ENCODE data around the gene HACD2. TPM values are rescaled to one million over a fixed set of nuclear protein-coding genes. Genes with fewer than 3 reads are reported as not detected.

The HACD2 gene
- total RNA-seq, 1 donor from 2014 or later: 34.3 TPM

DNA sequence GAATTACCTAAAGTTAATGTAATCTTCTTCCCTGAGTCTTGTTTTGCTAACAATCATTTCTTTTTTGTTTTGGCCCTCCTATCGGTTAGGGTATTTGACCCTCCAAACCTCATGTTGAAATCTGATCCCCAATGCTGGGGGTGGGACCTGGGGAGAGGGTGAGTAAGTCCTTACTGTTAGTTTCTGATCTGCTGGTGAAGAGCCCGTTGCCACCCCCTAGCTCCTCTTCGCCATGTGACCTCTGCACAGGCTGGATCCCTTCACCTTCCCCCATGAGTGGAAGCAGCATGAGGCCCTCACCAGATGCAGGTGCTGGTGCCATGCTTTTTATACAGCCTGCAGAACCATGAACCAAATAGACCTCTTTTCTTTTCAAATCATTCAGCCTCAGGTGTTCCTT, 73.1 kb downstream of the HACD2 start:
- H3K4me3 ChIP-seq (ENCODE audit: insufficient read depth, low read depth, low read length): no peak overlapping the region
- DNase-seq (ENCODE audit: low read depth): no peak
- H3K27me3 ChIP-seq (ENCODE audit: insufficient read depth, low read length): no peaks in the 10 kb centered on the region
- H3K4me1 Mint-ChIP-seq (ENCODE audit: low read depth, unreplicated experiment): no peaks in the 10 kb centered on the region
- no peak for FAIRE-seq
- no peak overlapping the region for H2AFZ ChIP-seq (ENCODE audit: low read depth, low read length)
- H3K4me3 Mint-ChIP-seq (ENCODE audit: unreplicated experiment): no peak overlapping the region
- no peak overlapping the region for H3K27ac Mint-ChIP-seq (ENCODE audit: unreplicated experiment)
- no peaks in the 10 kb centered on the region for H3K9me3 Mint-ChIP-seq (ENCODE audit: unreplicated experiment)
- no peaks in the 10 kb centered on the region for H3K36me3 ChIP-seq (ENCODE audit: insufficient read depth, low read length)
- H3K4me2 ChIP-seq (ENCODE audit: low read length): no peak overlapping the region
- H3K9ac ChIP-seq (ENCODE audit: low read length): no peak overlapping the region
- H3K27me3 Mint-ChIP-seq (ENCODE audit: low read depth, unreplicated experiment): no peaks in the 10 kb centered on the region
- peaks cover 9% of the 10 kb centered on the region for H3K36me3 Mint-ChIP-seq (ENCODE audit: low read depth, unreplicated experiment)
- H3K27ac ChIP-seq (ENCODE audit: low read depth, low read length): no peak overlapping the region
- no peaks in the 10 kb centered on the region for H3K9me3 ChIP-seq (ENCODE audit: insufficient read depth, low read depth, low read length)
- TF ChIP-seq EZH2 (IDR thresholded peaks at IDR 0.05; ENCODE audit: insufficient read depth, low read length): no peak
- TF ChIP-seq, protein P1, sequence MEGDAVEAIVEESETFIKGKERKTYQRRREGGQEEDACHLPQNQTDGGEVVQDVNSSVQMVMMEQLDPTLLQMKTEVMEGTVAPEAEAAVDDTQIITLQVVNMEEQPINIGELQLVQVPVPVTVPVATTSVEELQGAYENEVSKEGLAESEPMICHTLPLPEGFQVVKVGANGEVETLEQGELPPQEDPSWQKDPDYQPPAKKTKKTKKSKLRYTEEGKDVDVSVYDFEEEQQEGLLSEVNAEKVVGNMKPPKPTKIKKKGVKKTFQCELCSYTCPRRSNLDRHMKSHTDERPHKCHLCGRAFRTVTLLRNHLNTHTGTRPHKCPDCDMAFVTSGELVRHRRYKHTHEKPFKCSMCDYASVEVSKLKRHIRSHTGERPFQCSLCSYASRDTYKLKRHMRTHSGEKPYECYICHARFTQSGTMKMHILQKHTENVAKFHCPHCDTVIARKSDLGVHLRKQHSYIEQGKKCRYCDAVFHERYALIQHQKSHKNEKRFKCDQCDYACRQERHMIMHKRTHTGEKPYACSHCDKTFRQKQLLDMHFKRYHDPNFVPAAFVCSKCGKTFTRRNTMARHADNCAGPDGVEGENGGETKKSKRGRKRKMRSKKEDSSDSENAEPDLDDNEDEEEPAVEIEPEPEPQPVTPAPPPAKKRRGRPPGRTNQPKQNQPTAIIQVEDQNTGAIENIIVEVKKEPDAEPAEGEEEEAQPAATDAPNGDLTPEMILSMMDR (IDR thresholded peaks at IDR 0.05; ENCODE audit: insufficient read depth, low read depth, low read length): no peak
- no peaks in the 10 kb centered on the region for H3K79me2 ChIP-seq (ENCODE audit: insufficient read depth, low read length)
- H3K4me1 ChIP-seq (ENCODE audit: insufficient read depth, low read length): no peaks in the 10 kb centered on the region
- H4K20me1 ChIP-seq (ENCODE audit: insufficient read depth, low read length): no peaks in the 10 kb centered on the region

DNA sequence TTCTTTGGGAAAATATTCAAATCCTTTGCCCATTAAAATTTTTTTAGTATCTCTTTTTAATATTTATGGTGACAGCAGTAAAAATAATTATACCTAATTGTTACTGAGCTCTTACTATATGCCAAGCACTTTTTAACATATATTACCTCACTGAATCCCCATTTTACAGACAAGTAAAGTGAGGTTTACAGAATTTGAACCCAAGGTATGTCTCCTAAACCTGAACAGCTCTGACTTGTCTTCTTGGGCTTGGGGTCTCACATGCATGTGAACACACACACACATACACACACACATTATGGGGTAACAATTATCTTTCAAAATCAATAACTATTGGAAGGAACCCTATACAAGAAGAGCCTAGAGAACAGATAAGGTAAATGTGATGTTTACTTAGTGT, 73.8 kb downstream of the HACD2 start:
- no peak for TF ChIP-seq EZH2 (IDR thresholded peaks at IDR 0.05; ENCODE audit: insufficient read depth, low read length)
- TF ChIP-seq, protein P1 (IDR thresholded peaks at IDR 0.05; ENCODE audit: insufficient read depth, low read depth, low read length): no peak
- no peak for DNase-seq (ENCODE audit: low read depth)
- no peaks in the 10 kb centered on the region for H3K9me3 Mint-ChIP-seq (ENCODE audit: unreplicated experiment)
- H3K4me1 Mint-ChIP-seq (ENCODE audit: low read depth, unreplicated experiment): no peaks in the 10 kb centered on the region
- no peak overlapping the region for H3K4me3 Mint-ChIP-seq (ENCODE audit: unreplicated experiment)
- H3K27me3 ChIP-seq (ENCODE audit: insufficient read depth, low read length): no peaks in the 10 kb centered on the region
- H3K36me3 ChIP-seq (ENCODE audit: insufficient read depth, low read length): no peaks in the 10 kb centered on the region
- no peak overlapping the region for H3K9ac ChIP-seq (ENCODE audit: low read length)
- no peak overlapping the region for H3K27ac Mint-ChIP-seq (ENCODE audit: unreplicated experiment)
- H3K27me3 Mint-ChIP-seq (ENCODE audit: low read depth, unreplicated experiment): no peaks in the 10 kb centered on the region
- FAIRE-seq: no peak
- no peaks in the 10 kb centered on the region for H4K20me1 ChIP-seq (ENCODE audit: insufficient read depth, low read length)
- peaks cover 9% of the 10 kb centered on the region for H3K36me3 Mint-ChIP-seq (ENCODE audit: low read depth, unreplicated experiment)
- no peaks in the 10 kb centered on the region for H3K4me1 ChIP-seq (ENCODE audit: insufficient read depth, low read length)
- H3K4me2 ChIP-seq (ENCODE audit: low read length): no peak overlapping the region
- no peaks in the 10 kb centered on the region for H3K9me3 ChIP-seq (ENCODE audit: insufficient read depth, low read depth, low read length)
- H3K27ac ChIP-seq (ENCODE audit: low read depth, low read length): no peak overlapping the region
- no peaks in the 10 kb centered on the region for H3K79me2 ChIP-seq (ENCODE audit: insufficient read depth, low read length)
- no peak overlapping the region for H3K4me3 ChIP-seq (ENCODE audit: insufficient read depth, low read depth, low read length)
- no peak overlapping the region for H2AFZ ChIP-seq (ENCODE audit: low read depth, low read length)

DNA sequence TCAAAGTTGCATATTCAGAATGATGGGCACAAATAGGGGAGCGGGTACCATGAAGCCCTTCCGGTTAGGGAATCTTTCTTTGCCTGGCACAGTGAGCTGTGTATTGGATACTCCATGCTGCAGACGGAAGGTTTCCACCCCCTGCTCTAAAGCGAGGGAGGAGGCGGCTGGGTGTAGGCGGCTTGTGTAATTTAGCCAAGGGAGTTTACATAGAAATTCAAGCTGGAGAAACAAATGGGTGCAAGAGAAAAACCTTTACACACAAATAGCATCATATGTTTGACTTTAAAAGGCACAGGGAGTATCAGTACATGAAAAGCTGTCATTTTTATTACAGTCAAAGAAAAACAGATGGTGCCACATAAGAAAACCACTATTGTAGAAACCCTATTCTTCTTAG, 76.7 kb downstream of the HACD2 start:
- Histone ChIP-seq H3K4me2 (ENCODE audit: low read length) (no peak overlapping the region), H3K9ac (ENCODE audit: low read length) (no peak overlapping the region), H3K4me1 (ENCODE audit: insufficient read depth, low read length) (no peaks in the 10 kb centered on the region), H3K27ac (ENCODE audit: low read depth, low read length) (no peak overlapping the region), H4K20me1 (ENCODE audit: insufficient read depth, low read length) (no peaks in the 10 kb centered on the region), H3K79me2 (ENCODE audit: insufficient read depth, low read length) (no peaks in the 10 kb centered on the region), H2AFZ (ENCODE audit: low read depth, low read length) (no peak overlapping the region), H3K27me3 (ENCODE audit: insufficient read depth, low read length) (no peaks in the 10 kb centered on the region), H3K9me3 (ENCODE audit: insufficient read depth, low read depth, low read length) (no peaks in the 10 kb centered on the region), H3K36me3 (ENCODE audit: insufficient read depth, low read length) (no peaks in the 10 kb centered on the region), H3K4me3 (ENCODE audit: insufficient read depth, low read depth, low read length) (no peak overlapping the region)
- TF ChIP-seq, protein P1 (IDR thresholded peaks at IDR 0.05; ENCODE audit: insufficient read depth, low read depth, low read length): no peak
- no peak for TF ChIP-seq EZH2 (IDR thresholded peaks at IDR 0.05; ENCODE audit: insufficient read depth, low read length)
- Mint-ChIP-seq H3K27ac (ENCODE audit: unreplicated experiment) (no peak overlapping the region), H3K9me3 (ENCODE audit: unreplicated experiment) (no peaks in the 10 kb centered on the region), H3K36me3 (ENCODE audit: low read depth, unreplicated experiment) (peaks cover 7% of the 10 kb centered on the region), H3K4me1 (ENCODE audit: low read depth, unreplicated experiment) (no peaks in the 10 kb centered on the region), H3K27me3 (ENCODE audit: low read depth, unreplicated experiment) (no peaks in the 10 kb centered on the region), H3K4me3 (ENCODE audit: unreplicated experiment) (no peak overlapping the region)
- FAIRE-seq: no peak
- no peak for DNase-seq (ENCODE audit: low read depth)
